22Rv1 (cell line): ENCODE measurements around the gene RTN4RL1.

Source experiments
- H3K27ac ChIP-seq: fragments of 450-650 bp; 2 replicates; pipeline ENCODE4 v1.5.1; 2017
- CTCF ChIP-seq: fragments of 450-650 bp; IDR thresholded peaks from 2 replicates; pipeline ENCODE4 v1.5.1; 2017; ENCODE audit warnings: mild to moderate bottlenecking
- ZFX ChIP-seq: fragments of 450-650 bp; IDR thresholded peaks from 2 replicates; pipeline ENCODE4 v1.6.1; 2017; ENCODE audit warnings: antibody characterized with exemption, borderline replicate concordance

Gene RTN4RL1

GRCh38 chr17:1975573-1975972 is 49.6 kb downstream of the RTN4RL1 start:
- TF ChIP-seq CTCF (no peak), ZFX (no peak)
- no peak overlapping the region for H3K27ac ChIP-seq

GRCh38 chr17:1972487-1973160 is 52.5 kb downstream of the RTN4RL1 start:
- TF ChIP-seq CTCF (no peak), ZFX (no peak)
- H3K27ac ChIP-seq, result no peak overlapping the region

GRCh38 chr17:1970843-1971384 is 54.2 kb downstream of the RTN4RL1 start:
- TF ChIP-seq CTCF, result no peak
- TF ChIP-seq ZFX, result no peak
- H3K27ac ChIP-seq, result no peak overlapping the region

GRCh38 chr17:1969712-1970111 is 55.4 kb downstream of the RTN4RL1 start:
- TF ChIP-seq CTCF (no peak), ZFX (no peak)
- H3K27ac ChIP-seq, result no peak overlapping the region

GRCh38 chr17:1967213-1967612 is 57.9 kb downstream of the RTN4RL1 start:
- TF ChIP-seq CTCF (no peak), ZFX (no peak)
- peak overlapping the region; percentile 73 for H3K27ac ChIP-seq

- H3K27ac ChIP-seq, result peak overlapping the region; percentile 73
Measured at GRCh38 chr17:1966274-1967086, 58.7 kb downstream of the RTN4RL1 start.

More at GRCh38 chr17:1966274-1967086, 58.7 kb downstream of the RTN4RL1 start:
- TF ChIP-seq ZFX (no peak), CTCF (no peak)
